Fibroblast of pulmonary artery (primary cell): Measurements from ENCODE around the gene ARF6.

ENCODE experiments used
- DNase-seq: peaks from one replicate; pipeline ENCODE4 v3.0.0-alpha.2; 2010; ENCODE audit warnings: low read depth
- H3K4me3 ChIP-seq: replicated peaks from 2 replicates; pipeline ENCODE4 v1.5.1; 2011; ENCODE audit warnings: low read depth, mild to moderate bottlenecking, control low read depth, low read length, moderate library complexity
- CTCF ChIP-seq: IDR thresholded peaks from 2 replicates; pipeline ENCODE4 v1.5.1; 2011; ENCODE audit warnings: mild to moderate bottlenecking, control low read depth, low read length, inconsistent platforms; ENCODE audit errors: missing control alignments

ARF6 gene

GRCh38 chr14:49892636-49893308 lies at the start of gene ARF6:
Gene ARF6, plus strand, starts transcription at chr14:49893082. Its CDS starts 655 bp downstream, at chr14:49893737.
- no peak for TF ChIP-seq CTCF
- DNase-seq: peak; percentile 98
- peak within 1 kb of the TSS; percentile 93 for H3K4me3 ChIP-seq

DNA sequence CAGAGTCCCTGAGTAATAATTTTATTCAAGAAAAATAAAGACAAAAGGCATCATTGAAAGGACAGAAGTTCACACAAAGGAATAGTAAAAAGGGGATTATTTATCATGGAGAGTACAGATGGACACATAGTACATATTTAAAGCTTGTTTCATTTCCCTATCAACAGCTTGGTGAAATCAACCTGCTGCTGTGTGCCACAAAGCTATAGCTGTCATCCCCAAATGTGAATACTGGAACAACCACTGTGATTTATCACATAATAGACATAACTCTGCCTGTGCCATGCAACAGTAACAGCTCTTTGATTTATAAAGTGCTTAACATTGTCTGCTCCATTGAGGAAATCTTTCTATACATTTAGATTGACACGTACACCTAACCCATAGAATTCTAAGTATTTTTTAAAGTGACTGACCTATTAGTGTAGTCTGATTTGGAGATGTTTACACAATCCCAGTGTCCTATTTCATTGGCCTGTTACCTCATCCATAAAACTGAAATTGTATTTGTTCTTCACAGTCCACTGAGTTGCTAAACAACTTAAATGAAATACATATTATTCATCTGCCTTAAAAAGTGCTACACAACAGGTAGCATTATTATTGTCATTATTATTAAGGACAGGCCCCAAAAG lies 43.6 kb upstream of the ARF6 start:
- H3K4me3 ChIP-seq: no peak overlapping the region
- no peak for DNase-seq
- no peak for TF ChIP-seq CTCF

DNA sequence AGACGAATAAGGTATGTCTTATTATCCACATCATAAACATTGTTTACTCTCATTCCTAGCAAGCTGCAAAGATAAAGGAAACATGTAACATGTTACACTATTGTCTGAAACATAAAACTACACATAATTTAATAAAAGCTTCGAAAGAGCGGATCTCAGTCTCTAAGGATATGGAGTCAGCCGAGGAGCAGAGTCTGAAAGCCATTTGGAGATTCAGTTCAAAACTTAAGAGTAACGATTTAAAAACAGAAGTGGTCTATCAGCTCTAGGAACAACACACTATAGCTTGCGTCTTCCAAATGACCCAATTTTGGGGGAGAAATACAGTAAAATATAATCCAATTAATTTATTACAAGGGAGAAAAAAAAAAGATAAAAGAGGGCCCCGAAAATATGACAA lies 41.1 kb upstream of the ARF6 start:
- peak; percentile 13 for DNase-seq
- peak overlapping the region; percentile 98 for H3K4me3 ChIP-seq
- no peak for TF ChIP-seq CTCF

- DNase-seq: peak; percentile 91
- H3K4me3 ChIP-seq: peak within 1 kb of the TSS; percentile 98
- TF ChIP-seq CTCF: peak; percentile 85
These were observed 40.4 kb upstream of the ARF6 start, which contains the start of gene NEMF for GRCh38 chr14:49852301-49853157. Gene NEMF, minus strand, starts transcription at chr14:49852788. Its CDS starts 35 bp downstream, at chr14:49852753.

DNA sequence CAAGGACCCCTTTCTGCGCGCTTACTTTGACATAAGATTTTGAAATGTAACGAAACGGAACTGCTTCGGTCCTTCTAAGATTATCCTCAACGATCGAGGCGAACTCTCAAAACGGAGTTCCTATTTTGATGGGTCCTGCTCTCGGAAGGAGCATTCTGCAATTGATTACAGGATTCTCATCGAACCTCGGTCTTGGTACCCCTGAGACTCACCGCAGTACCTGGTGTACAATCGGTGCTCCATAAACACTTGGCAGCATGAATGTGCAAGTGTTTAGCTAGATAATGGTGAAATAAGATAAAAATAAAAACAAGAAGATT lies 39.8 kb upstream of the ARF6 start:
- H3K4me3 ChIP-seq: peak overlapping the region; percentile 98
- TF ChIP-seq CTCF: no peak

GRCh38 chr14:49853572-49854375 lies 39.1 kb upstream of the ARF6 start:
- peak; percentile 72 for TF ChIP-seq CTCF
- peak overlapping the region; percentile 98 for H3K4me3 ChIP-seq
- peak; percentile 89 for DNase-seq

More for the DNA sequence above, 39.8 kb upstream of the ARF6 start:
- DNase-seq: no peak
